Glomerular visceral epithelial cell (primary cell): ENCODE data around the gene SULF2.
"Not testable (repeated sequence)": the region's sequence is repeated elsewhere in the genome, so short reads cannot be mapped to it uniquely, and the experiment has no call there.

Source experiments
- DNase-seq: peaks from one replicate; pipeline ENCODE4 v3.0.0-alpha.2; 2016; ENCODE audit errors: extremely low spot score

The SULF2 gene

DNA sequence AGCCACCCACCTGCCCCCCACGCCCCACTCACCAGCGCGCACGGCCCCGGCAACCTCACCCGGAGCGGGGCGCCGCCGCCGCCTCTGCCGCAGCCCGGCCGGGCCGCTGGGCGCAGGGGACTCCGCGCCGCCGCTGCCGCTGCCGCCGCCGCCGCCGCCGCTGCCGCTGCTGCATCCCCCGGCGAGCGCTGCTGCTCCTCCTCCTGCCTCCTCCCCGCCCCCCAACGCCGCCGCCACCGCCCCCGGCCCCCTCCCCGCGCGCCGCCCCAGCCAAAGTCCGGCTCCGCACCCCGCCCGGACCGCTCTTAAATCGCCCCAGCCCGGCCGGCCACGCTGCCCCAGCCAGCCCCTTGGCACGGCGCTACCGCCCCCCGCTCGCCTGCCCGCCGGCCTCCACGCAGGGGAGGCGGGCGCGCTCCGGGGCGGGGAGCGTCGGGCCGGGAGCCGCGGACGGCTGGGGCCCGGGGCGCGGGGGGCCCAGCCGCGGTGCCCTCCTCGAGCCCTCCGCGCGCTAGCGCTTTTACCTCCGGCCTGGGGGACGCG is at the start of gene SULF2:
SULF2 (minus strand) TSS at position 171 of the 543 bp plus-strand sequence. CDS start 28,118 bp downstream, outside the sequence.
- DNase-seq: peak; percentile 17

DNA sequence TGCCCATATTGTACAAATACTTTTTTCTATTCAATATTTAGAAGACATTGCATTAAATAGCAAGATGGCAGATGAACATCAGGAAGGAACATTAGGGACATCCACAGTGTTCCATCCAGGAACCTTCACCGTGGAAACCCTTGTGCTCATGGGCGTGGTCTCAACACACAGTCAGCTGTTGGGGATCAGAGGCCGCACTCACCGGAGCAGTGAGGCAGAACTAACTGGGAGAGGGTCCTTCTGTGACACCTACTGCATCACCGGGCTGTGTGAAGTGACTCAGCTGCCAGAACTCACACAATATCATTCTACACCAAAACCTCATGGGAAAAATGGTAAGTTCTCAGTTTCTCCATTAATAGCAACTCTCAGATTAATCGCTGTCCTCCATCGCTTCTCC is 46.4 kb upstream of the SULF2 start:
- DNase-seq: not testable (repeated sequence)

DNA sequence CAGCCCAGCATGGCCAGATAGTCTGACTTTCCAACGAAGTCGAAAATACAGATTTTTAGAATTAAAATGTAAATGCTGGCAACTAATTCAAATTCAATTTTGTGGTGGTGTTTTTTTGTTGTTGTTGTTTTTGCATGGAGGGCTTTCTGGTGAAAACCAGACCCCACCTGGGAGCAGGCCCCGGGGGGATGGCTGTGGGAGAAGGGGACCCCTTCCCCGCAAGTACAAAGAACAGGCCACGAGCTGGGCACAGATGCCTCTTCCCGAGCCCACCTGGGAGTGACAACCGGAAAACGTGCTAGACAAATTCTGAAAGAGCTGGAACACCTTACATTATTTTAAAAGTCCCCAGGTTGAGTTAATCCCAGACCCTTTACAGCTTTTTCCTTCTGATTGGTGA is 41.4 kb upstream of the SULF2 start:
- not testable (repeated sequence) for DNase-seq

DNA sequence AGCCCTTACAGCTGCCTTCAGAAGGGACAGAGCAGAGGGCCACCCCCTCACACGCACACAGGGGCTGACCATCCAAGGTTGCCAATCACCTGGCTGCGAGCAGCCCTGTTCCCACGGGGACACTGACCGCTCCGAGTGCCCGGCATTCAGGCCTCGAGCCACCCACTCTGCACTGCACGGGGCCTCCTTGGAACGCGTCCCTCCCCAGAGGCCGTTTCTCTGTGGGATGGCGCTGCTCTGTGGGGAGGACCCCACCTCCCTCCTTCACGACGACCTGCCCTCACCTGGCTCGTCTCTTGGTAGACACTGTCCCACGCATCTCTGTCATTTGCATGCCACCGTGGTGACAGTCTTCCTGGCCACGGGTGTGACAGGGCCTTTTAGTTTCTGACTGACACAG is 40.7 kb upstream of the SULF2 start:
- not testable (repeated sequence) for DNase-seq

DNA sequence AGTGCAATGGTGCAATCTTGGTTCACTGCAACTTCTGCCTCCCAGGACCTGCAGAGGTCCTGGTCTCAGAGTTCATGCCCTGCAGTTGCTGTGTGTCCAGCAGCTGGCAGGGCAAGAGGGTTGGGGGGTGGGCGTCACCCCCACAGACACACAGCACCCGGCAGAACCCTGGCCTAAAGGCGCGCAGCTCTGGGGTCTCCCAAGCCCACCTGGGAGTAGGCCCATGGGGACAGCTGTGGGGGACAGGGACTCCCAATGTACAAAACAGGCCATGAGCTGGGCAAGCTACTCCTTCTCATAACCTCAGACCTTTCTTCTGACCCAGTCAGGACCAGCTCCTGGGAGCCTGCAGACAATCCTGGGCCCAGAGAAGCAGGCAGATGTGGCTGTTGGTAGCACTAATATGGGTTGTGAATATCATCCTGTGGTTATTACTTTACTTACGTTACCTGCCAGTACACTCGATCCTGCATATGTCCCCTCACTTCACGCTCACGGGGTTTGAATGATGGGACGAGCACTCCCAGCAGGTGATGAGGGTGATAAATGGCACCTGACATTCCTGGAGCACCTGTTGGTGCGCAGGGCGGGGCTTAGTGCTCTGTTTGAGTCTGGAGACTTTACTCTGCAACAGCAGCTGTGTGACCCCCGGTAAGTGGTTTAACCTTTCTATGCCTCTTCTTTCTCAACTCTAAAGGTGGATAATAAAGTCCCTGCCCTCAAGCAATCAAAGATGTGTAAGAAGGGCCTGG is 39.9 kb upstream of the SULF2 start:
- no peak for DNase-seq

DNA sequence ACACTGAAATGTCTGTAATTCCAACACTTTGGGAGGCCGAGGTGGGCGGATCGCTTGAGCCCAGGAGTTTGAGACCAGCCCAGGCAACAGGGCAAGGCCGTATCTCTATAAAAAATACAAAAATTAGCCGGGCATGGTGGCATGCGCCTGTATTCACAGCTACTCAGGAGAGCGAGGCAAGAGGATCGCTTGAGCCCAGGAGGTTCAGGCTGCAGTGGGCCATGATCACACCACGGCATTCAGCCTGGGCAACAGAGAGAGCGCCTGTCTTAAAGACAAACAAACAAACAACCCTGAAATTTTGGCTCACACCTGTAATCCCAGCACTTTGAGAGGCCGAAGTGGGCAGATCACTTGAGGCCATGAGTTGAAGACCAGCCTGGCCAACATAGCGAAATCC is 38.7 kb upstream of the SULF2 start:
- DNase-seq: not testable (repeated sequence)

DNA sequence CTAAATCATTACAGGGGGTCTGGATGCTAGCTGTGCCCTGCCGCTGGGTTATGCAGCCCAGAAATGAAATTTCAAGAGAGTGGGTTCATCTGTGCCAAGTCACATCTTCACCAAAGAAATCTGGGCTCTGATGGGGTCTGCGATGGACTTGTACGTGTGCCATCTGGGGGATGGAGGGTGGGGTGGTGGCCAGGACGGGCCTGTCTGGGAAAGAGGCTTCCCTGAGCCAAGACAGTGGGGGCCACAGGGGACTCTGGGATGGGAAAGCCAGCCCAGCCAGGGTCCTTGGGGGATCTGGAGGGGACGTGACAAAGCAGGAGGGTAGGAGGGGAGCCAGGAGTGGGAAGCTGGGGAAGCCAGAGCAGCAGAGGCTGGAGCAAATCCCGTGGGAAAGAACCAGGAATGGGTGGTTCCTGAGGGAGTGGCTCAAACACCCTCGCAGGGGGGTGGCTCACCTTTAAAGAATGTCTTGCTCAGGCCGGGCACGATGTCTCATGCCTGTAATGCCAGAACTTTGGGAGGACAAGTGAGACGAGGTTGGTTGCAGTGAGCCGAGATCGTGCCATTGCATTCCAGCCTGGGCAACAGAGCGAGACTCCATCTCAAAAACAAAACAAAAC is 36.3 kb upstream of the SULF2 start:
- DNase-seq: peak; percentile 24

DNA sequence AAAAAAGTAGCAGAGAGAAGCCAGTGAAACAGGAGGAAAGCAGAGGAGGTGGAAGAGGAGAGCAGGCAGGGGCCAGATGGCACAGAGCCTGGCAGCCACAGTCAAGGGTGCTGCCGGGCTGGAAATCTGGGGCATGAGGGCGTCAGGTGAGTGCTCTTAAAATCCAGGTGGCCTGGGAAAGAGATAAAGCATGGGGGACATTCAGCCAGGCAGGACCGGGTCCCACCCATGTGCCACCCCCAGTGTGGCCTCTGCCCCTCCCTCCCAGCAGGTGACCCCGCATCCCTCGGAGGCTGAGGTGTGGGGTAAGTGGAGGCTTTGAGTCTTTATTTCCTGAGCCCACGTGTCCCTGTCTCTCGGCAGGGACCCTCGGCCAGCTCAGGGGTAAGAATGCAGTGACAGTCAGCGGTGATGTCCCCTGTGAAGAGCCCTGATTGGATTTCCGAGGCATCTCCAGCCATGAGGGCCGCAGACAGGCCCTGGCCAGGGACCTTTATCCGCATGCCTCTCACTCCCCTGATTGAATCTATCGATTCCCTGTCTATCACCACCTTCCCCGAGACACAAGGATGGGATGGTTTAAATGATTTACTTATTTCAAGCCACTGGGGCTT is 33.8 kb upstream of the SULF2 start:
- no peak for DNase-seq

DNA sequence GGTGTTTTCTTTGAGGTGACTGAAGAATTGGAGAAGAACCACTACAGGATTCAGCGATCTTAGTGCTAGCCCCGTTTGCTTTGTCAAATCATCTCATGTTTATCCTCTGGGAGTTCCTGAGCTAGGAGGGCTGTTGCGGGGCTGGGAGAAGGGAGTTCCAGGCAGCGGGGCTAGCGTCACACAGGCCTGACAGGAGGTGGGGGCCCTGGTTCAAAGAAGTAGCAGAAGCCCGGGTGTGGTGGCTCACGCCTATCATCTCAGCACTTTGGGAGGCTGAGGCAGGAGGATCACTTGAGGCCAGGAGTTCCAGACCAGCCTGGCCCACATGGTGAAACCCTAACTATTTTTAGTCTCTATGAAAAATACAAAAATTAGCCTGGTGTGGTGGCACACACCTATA is 33.2 kb upstream of the SULF2 start:
- no peak for DNase-seq

DNA sequence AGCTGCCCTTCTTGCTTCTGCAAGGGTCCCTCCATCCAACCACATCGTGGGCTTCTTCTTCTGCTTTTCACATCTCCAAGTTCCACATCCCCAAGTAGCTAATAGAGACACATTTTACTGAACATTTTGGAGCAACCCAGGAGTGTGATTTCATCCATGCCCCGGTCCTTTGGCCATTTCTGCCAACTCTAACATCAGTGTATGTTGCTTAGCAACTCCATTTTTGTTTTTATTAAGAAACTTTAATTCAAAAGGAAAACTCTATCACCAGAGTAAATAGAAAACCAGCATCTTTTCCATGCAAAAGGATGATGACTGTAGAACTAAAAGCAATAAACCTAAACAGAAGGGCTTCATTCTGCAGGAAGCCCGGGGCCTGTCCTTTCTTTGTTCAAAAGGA is 32.7 kb upstream of the SULF2 start:
- DNase-seq: no peak

DNA sequence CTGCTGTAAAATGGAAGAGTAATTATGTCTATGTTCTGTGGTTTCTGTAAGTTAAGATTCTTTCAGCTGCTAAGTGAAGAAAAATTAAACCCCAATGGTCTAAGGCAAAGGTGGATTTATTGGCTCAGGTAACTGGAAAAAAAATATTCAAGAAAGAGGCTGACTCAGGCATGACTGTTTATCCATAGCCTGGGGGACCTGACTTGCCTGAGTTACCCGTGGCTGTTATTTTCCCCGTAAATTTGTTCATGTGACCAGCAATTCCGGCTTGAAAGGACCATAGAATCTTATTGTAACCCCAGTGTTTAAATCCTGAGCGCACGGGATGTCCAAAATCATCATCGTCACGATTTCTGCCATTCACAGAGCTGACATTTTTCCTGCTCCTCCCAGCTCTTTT is 32.3 kb upstream of the SULF2 start:
- no peak for DNase-seq

DNA sequence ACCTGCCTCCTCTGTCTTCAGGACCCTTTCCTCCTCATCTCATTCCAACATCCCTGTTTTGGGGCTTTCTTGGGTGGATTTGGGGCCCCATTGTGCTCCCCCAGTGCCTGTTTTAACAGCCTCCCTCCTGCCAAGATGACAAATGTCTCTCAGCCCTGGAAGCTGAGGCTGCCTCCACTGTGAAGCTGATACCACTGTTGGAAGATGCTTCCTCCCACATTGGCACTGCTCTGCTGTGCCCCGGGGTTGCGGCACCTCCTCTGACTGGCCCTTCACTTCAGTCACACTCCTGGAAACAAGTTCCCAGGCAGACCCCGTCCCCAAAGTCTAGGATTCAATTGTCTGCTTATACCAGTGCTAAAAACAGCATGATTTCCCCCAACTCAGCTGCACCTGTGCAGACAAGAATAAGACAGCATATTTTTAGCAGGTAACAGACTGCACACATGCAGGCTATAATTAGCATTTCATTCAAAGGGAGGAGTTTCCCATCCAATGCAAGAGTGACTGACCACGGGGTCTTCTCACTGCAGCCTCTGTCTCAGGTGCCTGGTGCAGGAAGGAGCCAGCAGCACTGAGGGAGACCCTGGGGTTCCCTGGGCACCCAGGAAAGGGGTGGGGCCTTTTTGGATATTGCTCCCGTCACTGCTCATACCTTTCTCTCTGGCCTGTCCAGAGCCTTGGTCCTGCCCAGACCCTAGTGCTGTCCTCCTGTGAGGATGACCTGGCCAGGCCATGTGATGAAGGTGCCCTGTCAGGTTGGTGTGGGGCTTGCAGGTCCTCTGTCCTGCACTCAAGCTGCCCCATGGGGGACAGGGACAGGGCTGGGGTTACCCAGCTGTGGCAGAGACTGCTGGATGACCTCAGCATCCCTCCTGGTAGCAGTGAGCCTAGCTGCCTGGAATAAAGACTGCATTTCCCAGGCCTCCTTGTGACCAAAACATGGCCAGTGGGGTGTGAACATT is 31.5 kb upstream of the SULF2 start:
- DNase-seq: no peak

DNA sequence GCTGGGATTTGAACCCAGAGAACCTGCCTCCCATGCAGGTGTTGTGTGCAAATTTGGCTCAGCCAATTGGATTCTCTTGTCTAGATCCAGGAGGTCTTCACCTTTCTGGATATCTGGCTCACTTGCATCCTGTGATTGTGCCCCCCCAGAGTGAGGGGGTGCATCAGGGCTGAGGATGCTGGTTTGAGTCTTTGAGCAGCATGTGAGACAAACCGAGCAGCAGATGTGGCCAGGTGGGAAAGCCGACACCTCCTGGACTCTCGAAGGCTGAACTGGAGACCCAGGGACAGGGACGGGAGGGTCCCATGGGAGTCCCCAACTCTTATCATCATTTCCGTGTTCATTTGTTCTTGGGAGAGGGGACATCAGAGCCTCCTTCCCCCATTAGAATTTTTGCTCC is 30.6 kb upstream of the SULF2 start:
- no peak for DNase-seq

DNA sequence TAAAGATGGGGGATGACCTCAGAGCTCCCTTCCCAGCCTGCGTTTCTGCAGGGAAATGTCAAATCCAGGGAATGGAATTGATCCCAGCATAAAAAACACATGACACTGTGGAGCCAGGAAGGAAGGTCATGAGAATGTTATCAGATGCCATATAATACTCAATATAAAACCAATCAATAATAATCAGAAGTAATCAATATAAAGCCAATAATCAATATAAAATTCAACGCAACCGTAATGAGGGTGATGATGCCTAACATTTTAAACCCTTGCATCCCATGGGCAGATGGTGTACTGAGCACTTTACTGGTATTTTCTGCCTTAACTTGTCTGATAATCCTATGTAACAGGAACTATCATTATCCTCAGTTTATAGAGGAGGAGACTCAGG is 30.1 kb upstream of the SULF2 start:
- no peak for DNase-seq

DNA sequence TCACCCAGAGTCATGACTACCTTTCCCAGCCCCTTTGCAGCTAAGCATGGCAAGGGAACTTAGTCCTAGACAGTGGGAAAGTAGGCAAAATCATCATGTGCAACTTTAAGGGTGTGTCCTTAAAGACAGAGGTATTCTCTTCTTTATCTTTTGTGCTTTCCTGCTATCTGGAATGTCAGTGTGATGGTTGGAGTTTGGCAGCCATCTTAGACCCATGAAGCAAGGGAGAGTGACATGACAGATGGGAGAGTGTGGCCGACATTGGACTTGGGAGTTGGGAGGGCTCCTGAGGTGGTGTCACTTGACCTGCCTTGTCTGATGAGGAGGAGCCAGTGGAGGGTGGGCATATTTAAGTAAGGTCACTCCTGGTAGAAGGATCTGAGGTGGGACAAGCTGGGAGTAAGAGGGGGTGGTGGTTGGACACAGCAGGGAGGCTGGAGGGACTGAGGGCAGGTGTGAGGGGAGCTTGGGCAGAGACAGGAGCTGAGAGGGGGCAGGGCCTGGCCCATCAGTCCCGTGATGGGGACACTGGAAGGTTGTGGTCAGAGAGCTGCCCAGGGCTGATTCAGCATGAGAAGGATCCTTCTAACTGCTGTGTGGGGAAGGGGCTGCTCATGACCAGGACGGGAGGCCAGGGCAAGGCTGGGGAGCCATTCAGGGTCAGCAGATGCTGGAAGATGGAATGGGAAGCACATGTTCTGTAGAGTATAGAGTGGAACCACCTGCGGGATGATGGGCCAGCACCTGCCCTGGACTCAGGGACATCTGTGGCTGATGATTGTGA is 29.5 kb upstream of the SULF2 start:
- no peak for DNase-seq

DNA sequence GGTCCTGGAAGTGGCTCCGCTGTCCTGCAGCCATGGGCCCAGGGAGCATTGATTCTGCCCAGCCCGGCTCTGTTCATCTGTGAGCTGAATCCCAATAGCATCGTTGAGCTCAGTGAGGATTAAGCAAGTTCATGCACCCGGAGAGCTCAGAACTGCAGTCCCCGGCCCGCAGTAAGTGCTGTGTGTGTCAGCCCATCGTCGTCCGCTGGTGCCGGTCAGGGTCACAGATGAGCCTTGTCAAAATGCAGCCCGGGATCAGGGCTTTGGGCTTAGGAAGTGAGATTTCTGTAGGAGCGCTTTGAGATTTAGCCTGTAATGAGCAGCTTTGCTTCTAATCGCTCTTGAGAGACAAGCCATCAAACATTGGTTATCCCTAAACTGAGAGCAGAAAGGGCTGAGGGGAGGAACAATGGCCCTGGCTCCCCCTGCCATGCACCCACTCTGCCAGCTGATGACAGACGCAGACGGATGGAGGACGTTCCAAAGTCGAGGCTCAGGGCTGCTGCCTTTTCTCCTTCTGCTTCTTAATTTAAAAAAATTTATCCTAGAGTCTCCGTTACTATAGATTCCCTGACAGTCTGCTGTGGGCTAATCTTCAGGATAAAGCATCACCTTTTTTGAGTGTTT is 25.6 kb upstream of the SULF2 start:
- DNase-seq: no peak

DNA sequence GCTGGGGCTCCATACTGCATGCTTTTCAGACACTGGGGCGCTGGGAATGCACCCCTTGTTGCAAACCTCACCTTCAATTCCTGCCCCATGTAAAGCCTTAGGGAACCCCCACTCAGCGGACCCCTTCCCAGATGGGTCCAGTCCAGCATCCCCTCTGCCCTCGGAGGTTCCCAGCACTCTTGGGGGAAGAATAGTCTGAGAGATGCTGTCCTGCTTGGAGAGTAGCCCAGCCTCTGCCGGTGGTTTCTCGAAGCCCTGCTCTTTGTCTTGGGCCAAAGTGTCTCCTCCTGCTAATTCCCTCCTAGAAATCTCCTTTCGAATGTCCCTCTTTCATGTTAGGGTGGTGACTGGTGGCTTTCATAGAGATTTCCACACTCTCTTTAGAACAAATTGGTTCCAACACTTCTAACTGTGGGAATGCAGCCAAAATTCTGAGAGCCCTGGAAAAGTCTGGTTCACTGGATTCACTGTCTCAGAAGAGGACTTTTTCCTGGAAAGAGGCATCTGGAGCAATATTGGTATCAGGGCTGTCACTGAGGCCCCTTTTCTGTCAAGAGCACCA is 24.9 kb upstream of the SULF2 start:
- DNase-seq: no peak

DNA sequence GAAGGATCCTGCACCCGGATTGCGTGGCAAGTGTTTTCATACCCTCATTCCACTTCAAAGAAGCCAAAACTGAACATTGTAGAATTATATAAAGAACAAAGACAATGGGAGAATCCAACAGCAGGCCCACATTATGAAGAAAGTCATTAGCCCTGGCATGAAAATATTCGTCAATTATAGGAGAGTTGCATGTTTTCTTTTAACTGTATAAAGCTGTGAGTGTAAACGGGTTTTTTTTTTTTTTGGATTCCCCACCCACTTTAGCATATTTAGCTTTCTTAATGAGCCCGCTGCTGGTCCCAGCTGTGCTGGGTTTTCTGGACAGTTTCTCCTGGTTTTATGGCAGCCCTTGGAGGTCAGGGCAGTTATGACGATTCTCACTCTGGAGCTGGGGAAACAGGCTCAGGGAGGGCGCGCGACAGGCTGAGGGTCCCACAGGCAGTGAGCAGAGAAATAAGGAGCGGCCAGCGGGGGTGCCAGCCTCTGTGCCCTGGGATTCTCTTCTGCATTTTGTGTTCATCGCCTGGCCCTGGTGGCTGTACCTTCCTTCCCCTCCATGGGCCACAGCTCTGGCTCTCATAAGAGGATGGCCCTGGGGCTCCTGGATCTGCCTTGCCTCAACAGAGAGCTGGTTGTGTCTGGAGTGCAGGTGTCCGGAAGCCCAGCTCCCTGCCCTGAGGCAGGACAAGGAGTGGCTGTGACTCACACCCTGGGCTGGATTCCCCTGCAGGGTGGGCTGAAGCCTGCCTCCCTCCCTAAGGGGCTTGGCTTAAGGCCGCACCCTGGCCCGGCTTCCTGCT is 24.1 kb upstream of the SULF2 start:
- no peak for DNase-seq

DNA sequence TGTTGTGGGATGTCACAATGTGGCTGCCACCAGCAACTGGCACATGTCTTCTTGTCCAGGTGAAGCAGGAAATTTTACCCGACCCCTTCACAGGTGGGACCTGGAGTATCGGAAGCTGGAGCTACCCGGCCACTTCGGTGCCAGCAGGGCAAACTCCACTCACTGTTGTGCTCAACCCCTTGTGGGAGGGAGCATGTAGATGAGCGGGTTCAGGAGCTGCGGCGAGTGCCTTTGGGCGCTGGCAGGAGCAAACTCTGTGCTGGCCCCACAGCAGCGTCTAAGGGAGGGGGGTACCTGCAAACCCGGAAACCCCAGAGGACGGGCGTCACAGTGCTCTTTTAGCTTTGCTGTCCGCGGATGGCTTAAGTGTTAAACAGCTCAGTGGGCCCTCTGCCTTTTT is 20.7 kb upstream of the SULF2 start:
- no peak for DNase-seq
